COLO829 (cell line): ENCODE measurements around the gene CHN1.

Experiments used
- DNase-seq: peaks from one replicate; pipeline ENCODE4 v3.0.0; 2012; ENCODE audit warnings: low spot score

The CHN1 gene

DNA sequence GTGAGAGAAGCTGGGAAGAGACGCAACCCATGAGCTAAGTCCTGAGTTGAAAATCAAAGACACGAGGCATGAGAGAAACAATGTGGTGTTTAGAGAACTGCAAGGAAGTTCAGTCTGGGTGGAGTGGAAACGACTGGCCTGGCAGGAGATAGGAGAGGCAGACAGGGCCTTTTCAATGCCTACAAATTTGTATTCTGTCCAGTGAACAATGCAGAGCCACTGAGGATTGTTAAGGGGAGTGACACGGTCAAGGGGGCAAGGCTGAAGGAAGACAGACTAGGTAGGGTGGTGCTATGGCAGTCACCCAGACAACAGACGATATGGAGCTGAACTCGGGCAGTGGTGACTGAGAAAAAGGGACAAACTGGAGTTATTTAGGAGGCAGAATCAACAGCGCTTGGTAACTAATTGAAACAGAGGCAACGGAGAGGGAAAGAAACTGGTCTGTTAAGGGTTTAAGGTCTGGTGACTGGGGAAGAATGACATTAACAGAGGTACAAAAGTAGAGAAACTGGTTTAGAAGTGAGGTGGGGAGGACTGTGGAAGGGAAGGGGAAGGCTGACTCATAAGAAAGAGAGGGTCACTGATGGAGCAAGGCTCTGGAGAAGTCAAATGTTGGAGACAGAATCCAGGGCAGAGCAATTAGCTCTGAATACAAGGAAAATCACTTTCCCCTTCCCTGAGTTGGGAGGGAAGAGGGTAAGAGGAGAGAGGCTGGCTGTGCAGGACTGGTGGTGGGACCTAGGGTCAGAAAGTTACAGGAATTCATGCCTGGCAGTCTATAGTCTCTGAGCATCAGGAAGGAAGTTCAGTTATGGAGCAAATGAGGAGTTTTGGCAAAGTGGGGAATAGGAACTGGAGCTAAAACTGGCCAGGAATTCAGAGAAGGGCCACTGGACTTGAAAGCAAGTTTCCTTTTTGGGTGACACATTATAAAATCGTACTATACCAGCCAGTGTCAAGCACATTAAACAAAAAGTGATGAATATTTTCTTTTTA is 177.5 kb downstream of the CHN1 start:
- DNase-seq, result no peak

DNA sequence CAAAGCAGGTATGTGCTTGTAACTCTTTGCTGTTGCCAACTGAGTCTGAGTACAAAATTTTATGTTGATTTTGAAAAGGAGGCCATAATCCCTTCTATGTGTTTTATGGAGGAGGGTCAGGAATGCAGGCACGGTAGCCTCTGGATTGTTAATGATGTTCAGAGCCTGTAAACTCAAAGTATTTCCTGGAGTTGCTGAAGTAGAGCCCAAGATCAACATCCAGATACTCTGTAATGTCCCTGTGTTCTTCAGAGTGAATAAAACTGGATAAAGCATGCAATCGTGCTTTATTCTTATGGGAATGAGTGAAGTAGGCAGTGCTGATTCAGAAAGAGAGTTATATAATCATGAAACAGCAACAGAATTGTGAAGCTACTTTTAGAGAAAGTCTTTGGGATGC is 179.1 kb downstream of the CHN1 start:
- no peak for DNase-seq

DNA sequence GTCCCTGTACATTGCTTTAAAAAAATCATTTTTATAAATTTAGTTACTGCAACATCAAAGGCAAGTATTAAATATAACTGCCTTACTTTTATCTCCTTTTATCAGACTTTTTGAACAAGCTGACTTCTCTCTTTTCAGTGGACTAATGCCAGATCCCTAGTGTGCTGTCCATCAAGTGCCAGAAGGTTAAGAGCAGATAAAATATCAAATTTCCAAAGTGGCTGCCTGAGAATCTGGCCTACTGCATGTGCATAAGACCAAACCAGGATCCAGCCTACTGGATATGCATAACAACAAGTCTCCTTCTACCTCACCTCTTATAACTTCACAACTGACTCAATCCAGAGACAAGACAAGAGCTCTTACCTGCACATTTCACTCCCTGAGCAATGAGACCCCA is 181.1 kb downstream of the CHN1 start:
- no peak for DNase-seq

DNA sequence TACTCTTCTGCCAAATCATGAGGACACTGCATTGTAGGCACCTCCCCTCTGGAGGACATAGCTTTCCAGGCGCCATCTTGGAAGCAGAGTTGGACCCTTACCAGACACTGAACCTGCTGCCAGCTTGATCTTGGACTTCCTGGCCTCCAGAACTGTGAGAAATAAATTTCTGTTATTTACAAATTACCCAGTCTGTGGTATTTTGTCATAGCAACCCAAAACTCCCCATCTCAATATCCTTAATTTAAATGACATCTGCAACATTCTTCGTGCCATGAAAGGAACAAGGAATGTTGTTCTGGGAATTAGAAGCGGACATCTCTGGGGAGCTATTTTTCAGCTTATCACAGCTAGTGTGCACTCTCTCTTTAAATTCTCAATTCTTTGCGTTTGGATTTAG is 183.6 kb downstream of the CHN1 start:
- DNase-seq, result no peak

DNA sequence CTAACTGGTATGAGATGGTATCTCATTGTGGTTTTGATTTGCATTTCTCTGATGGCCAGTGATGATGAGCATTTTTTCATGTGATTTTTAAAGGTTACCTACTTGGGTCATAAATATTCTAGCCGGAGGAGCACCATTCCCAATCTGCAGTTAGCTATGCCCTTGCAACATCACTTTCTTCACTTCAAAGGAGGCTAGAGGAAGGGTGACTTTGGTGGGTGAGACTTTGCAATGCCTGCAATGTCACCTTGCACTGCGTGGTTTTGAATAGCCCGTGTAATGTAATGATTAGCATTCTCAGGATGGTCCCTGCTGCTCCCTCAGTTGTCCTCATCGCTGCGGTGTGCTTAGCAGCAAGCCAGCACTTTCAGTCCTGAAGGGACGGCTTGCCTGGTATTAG is 184.8 kb downstream of the CHN1 start:
- no peak for DNase-seq

DNA sequence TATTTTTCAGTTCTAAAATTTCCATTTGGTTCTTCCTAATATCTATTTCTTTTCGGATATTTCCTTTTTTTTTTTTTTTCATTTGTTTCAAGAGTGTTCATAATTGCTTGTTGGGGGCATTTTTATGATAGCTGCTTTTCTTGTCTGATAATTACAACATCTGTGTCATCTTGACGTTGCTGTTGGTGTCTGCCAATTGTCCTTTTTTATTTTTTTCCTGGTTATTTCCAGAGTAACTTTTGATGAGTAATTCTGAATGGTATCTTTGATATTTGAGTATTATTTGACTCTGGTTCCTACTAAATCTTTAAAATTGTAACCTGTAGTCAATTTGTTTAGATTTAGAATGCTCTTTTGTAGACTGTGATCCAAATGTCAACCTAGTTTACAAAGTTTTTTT is 189.7 kb downstream of the CHN1 start:
- DNase-seq, result no peak

DNA sequence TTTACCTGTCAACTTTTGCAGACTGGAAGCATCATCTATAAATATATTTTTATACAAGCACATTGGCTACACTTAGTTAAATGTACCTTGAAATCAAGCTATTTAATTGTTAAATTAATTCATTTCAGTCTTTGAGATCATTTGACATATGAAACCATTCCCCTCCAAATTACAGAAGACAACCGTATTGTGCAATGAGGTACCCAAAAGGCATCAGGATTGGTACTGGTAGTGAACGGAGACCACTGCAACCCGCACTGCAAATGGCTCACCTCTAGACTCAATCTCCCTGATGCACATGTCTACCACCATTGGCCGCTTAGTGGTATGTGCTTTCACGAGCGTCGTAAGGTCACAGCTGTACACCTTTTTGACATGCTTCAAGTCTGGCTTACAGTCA is 193.1 kb downstream of the CHN1 start:
- no peak for DNase-seq

DNA sequence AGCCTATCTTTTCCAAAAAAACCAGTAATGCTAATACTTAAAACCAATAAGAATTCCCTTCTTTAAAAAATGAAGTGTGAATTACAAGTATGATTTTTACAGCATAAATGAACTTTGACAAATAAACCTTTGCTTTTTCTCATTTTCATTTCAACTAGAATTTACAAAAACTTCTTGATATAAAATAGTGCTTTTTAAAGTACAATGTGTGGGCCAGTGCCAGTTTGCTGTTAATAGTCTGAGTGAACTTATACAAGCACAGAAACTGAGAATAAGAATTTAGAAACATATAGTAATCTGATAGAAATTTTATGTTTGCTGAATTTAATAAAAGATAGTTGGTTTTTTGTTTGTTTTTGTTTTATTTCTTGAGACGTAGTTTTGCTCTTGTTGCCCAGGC is 197.2 kb downstream of the CHN1 start:
- DNase-seq, result no peak

DNA sequence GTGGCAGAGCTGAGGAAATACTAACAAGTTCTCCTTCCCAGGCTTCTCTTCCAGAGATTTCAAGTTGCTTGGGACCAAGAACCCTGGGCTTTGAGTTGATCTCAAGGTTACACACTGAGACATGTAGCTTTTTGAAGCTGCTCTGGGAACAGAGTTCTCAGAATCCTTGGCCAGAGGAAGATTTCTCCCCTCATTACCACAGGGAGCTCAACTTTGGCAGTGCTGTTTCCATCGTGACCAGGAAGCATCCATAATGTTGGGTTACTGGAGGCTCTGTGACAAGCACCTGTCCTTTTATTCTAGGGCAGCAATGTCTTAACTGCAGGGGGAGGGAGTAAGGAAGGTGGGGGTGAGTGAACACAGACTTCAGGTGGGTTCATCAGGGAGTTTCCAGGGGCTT is 199.4 kb downstream of the CHN1 start:
- no peak for DNase-seq

DNA sequence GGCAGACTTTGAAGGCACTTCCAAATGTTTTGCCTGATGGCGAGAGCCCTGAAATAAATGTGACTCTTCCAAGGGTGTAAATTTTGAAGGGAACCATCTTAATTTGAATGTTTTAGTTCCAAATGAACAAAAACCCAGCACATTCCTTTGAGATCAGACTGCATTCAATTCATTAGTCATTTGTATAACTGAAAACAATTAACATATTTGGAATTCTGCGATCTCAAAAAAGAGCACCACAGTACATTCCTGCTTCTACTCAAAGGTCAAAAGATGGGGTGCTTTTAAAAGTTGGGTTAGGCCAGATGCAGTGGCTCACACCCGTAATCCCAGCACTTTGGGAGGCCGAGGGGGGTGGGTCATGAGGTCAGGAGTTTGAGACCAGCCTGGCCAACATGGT is 202.7 kb downstream of the CHN1 start:
- DNase-seq, result no peak

DNA sequence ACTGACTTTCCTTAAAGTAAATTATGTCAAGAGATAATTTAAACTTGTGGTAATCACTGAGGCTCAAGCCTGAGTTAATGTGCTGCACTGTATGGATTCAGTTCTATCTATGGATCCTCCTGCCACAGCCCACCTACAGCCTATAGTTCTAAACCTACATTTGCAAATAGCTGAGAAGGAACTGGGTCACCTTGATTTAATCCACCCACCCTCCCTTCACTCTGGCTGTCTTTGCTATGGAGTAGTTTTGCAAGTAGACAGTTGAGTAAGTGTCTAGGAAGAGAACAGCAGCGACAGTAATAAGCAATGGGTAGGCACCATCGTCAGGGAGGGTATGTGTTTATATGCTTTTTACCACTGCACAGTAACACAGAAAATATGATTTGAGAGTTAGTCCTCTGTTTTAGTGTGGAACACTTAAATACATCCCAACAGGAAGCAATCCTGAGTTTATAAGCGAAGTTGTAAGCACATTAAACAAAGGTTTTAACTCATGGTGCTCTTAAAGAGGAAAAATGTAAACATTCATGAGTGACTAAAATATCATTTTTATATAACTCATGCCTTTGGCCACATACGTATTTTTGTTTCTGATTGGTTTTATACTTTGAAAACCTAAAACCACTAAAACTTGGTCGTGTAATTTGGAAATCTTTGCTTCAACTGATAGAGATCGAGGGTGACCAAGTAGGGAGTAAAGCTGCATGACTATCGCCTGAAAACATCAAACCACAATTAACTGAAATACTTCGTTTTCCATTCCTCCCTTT is 204.6 kb downstream of the CHN1 start:
- DNase-seq, result no peak

DNA sequence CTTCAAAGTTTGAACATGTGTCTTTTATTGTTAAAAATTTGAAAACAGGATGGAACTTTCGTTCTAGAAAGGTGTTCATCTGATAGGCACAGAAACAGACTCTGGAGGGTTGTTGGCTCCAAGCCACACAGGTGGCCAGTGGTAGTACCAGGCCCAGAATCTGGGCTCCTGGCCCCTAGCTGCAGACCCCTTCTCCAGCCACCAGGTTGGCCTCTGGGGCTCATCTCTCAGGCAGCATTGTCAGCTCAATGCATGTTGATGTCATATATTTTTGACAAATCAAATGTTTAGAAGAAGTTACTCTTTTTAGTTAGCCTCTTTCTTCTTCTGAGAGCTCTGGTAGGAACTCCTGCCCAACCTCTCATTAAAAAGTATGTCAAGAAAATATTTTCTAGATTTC is 206.4 kb downstream of the CHN1 start:
- no peak for DNase-seq

DNA sequence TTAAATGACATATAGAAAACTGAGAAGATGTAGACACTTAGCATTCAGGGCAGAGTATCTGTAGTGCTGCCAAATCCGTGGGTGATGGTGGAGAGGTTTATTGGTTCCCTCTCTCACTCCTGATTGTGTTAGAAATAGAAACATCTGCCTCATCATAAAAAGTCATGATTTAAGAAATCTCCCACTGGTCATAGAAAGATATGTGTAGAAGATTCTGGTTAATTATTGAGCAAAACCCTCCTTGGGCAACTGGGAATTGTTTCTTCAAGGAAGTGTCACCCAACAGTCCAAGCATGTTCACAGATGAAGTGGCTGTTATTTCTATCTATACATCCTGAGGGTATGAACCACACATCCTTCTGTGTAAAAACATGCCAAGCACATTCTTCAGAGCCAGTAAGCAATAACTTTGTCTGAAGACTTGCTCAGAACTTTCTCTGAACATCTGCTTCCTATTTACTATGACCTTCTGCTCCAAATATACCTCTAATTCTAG is 207.4 kb downstream of the CHN1 start:
- no peak for DNase-seq

DNA sequence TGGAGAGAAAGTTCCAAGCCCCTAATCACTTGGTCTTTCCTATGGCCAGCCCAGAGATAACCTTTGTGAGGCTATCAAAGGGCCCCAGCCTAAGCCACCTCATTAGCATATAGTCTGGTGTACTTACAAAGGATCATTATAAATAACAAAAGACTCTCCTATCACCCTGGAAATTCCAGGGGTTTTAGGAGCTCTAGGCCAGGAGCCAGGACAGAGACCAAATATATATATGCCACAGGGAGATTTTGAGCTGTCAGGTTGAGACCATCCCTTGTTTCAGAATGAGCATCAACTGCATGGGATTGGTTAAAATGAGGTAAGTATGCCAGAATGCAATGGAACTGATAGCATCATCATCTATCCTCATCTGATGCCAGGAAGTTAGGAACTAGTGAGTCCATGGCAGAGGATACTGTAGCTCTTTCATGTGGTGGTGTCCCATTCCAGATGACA is 208.8 kb downstream of the CHN1 start:
- DNase-seq, result no peak

DNA sequence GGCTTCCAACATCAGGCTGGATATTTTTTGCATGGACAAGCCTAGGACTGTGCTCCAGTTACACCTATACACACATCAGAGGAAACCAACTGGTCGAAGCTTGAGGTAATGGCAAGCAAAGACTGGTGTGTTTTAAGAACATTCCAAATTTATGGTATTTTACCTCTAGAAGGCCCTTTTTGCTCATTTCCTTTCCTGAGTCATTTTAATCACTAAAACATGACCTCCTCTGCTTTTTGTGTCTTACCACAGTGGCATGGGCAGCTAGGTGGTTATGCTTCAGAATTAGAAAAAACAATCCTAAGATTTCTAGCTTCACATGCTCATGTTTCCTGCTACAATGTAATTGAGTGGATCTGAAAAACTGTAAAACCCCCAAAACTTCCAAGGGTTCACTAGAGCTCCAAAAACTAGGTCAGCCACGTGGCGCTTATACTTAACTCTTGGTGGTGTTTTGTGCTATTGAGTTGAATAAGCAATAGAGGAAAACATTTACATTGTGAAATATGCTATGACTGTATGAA is 210.3 kb downstream of the CHN1 start:
- no peak for DNase-seq

DNA sequence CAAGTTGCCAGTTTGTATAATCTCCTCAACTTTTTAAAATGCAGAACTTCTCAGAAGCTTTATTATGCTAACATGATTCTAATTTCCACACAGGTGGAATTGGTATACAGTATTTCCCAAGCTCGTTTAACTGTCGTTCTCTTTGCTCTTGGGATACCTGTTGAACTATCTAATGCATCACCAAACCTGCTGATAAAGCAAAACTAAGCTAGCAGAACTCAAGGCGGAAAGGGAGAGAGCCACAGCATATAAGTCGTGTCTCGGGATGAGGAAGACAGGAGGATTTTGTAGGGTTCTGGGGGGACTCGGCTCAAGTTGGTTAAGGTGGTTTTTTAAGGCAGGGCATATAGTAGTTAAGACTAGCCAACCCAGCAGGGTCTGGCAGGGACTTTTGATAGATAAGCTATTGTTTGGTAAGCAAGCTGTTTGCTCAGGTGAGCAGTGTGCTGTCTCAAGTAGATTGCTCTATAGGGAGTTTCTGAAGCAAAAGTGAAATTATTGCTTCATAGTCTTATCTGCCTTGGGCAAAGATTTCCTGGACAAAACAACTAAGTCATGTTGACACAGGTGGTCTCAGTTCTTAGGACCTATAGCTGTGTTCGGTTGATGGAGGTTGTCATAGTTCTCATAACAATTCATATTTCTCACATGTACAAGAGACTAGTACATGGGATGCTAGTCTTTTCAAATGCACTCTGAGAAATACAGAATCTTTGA is 212.7 kb downstream of the CHN1 start:
- no peak for DNase-seq

DNA sequence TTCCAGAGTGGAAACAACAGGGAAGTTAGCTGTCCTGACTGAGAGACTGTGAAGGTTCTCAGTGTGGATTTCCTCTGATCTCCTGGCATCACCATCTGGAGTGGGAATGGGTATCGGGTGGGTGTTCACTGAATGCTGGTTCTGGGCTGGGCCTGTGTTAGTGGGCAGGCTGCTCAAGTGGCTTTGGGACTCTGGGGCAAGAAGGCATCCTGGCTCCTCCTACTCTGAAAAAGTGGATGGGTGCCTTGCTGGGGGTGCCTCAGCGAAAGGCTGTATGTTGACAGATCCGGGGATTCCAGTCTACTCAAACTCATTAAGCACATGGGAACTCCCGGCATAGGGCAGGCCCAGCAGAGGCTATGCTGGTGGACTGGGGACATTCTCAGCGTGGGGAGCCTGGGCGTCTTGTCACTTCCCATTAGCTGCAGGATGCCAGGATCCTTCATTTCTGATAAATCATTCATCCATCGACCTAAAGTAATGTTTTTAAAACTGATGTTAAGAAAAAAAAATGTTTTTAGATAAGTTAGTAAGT is 213.4 kb downstream of the CHN1 start:
- DNase-seq, result no peak

DNA sequence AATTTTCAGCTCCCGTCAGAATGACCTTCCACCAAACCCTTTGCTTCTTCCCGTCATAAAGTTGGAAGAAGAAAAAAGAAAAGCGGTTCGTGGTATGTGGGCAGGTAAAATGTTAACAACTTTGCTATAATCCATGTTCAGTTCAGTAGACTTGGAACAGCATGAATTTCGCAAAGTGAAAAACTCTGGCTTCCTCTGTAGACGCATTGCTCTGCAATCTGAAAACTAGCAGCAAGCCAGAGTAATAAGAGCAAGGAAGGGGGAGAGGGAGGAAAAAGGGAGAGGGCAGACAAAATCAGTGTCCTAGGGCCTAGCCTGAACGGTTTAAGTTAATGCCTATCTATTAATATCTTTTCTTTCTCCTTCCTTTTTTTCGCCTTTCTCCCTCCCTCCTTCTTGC is 214.2 kb downstream of the CHN1 start:
- no peak for DNase-seq

DNA sequence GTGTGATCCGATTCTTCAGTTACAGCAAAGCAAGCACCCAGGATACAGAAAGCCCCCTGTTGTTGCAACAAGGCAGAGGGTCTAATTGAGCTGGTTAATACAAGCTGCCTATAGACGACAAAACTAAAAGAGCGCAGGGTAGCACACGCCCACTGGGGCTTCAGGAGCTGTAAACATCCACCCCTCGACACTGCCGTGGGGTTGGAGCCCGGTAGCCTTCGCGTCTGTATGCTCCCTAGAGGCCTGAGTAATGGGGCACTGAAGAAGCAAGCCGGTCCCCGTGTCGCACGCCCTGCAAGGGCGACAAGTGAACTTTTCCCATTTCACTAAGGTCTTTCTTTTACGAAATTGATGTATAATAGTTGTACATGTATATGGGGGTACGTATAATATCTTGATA is 216.2 kb downstream of the CHN1 start:
- no peak for DNase-seq

DNA sequence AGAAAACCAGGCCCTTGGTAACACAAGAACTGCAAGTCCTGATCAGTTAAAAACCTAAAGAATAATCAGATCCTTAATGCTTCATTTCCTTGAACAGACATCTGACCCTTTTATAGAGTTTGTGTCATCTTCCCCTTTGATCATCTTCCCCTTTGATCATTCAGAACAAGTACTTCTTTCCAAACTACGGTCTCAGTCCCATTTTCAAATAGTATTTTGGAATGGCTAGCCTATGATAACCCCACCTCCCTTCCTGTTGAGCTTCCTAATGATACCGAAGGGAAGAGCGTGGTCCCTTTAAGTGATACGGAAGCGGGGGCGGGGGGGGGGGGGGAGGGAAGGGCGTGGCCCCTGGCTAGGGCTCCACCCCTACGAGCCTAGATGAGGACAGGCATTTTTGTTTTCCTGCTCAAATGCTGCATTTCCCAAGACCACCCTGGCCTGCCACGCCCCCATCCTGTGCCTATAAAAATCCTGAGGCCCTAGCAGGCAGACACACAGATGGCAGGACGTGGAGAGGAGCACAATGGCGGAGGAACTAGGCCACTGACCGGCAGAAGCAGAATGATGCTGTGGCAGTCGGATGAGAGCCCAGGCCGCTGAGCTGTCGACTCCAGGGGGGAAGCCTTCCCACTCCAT is 216.8 kb downstream of the CHN1 start:
- DNase-seq, result peak; percentile 36

DNA sequence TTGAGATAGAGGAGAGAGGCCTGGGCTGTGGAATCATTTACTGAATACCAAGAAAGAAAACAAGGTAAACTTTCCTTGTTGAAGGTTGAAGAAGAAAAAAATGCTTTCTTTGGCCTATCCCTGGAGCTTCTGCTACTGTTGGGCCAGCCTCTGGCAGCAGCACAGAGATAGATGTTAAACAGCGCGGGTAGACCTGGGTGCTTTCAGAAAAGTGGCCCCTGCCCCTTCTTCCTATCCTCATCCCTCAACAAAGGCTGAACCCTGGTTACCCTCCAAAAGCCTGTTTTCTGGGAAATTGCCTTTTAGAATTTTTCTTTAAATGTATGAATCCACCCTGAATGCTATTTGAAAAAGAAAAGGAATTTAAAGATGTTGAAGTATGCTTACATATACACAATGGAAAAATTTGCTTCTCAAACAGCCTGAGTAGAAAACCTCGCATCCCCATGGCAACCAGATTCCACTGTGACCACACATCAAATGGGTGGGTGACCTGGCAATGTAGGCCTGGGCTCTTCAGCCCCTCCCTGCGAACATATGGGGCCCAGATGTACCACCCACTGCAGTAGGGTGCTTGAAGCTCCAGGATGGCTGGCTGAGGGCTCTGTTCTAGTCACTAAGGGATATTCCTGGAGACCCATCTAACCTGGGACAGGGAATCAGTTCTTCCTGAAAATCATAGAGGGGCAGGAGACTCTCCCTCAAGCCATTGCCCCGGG is 217.5 kb downstream of the CHN1 start:
- no peak for DNase-seq
